Measurements from ENCODE around the gene AXL.
"Not testable (repeated sequence)": the region's sequence is repeated elsewhere in the genome, so short reads cannot be mapped to it uniquely, and the experiment has no call there.

Gene AXL

GRCh38 chr19:41206926-41207750 lies 11.9 kb upstream of the AXL start:
- DNase-seq, result no peak

GRCh38 chr19:41214161-41214560 lies 4.9 kb upstream of the AXL start:
- DNase-seq, result no peak

GRCh38 chr19:41217741-41218140 lies 1.3 kb upstream of the AXL start:
- DNase-seq, result no peak

GRCh38 chr19:41218249-41218614 lies 791 bp upstream of the AXL start:
- no peak for DNase-seq

GRCh38 chr19:41219924-41220567 lies 1.0 kb downstream of the AXL start:
- DNase-seq, result no peak

- DNase-seq, result no peak
Measured at GRCh38 chr19:41220811-41221210, 1.8 kb downstream of the AXL start.

GRCh38 chr19:41221514-41222205 lies 2.6 kb downstream of the AXL start:
- no peak for DNase-seq

GRCh38 chr19:41222240-41222639 lies 3.2 kb downstream of the AXL start:
- DNase-seq, result no peak

- no peak for DNase-seq
Measured at GRCh38 chr19:41223431-41224234, 4.6 kb downstream of the AXL start.

- DNase-seq, result no peak
Measured at GRCh38 chr19:41224632-41225031, 5.6 kb downstream of the AXL start.

GRCh38 chr19:41225238-41226052 lies 6.4 kb downstream of the AXL start:
- DNase-seq, result no peak

GRCh38 chr19:41226053-41226873 lies 7.2 kb downstream of the AXL start:
- no peak for DNase-seq

GRCh38 chr19:41226874-41227390 lies 7.9 kb downstream of the AXL start:
- DNase-seq, result no peak

GRCh38 chr19:41228486-41228885 lies 9.5 kb downstream of the AXL start:
- DNase-seq, result no peak

- not testable (repeated sequence) for DNase-seq
Measured at GRCh38 chr19:41229338-41229737, 10.3 kb downstream of the AXL start.

- DNase-seq, result no peak
Measured at GRCh38 chr19:41230067-41230857, 11.2 kb downstream of the AXL start.

- DNase-seq, result no peak
Measured at GRCh38 chr19:41232686-41233085, 13.7 kb downstream of the AXL start.

GRCh38 chr19:41233748-41234240 lies 14.8 kb downstream of the AXL start:
- DNase-seq, result no peak

- DNase-seq, result no peak
Measured at GRCh38 chr19:41234512-41235168, 15.6 kb downstream of the AXL start.

Measured in NCI-H1930 (cell line).